ENCODE data around the gene RAPGEF2. TPM values are rescaled to one million over a fixed set of nuclear protein-coding genes. Genes with fewer than 3 reads are reported as not detected.

The RAPGEF2 gene
- total and polyA plus RNA-seq, 2 of the 8 experiments (the other 6 are each of a cell fraction or from before 2014, with no cell fraction given), result 24.4 to 48.6 TPM

DNA sequence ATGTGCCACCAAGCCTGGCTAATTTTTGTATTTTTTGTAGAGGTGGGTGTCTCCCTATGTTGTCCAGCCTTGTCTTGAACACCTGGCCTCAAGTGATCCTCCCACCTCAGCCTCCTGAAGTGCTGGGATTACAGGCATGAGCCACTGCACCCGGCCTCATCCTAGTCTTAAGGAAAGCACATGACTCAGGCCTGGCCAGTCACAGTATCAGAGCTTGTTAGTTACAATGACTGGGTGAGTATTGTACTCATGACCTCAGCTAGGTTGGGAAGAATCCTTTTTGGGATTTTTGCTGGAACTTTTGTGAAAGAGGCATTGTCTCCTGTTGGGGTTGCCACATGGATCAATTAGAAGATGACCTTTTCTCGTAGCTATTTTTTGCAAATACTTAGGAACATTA is 292.8 kb downstream of the RAPGEF2 start:
- H4K5ac ChIP-seq (ENCODE audit: insufficient read length, low read depth, low read length), result no peak overlapping the region
- FAIRE-seq (no peak), DNase-seq (ENCODE audit: low read depth in 1 of 2, low spot score in 2 of 2) (no peak)
- H3K9me3 ChIP-seq (ENCODE audit: insufficient read depth in 2 of 2, low read depth in 1 of 2, low read length in 1 of 2), result no peaks in the 10 kb centered on the region; a peak in 1 of 4 replicates
- no peak overlapping the region for H2BK12ac ChIP-seq (ENCODE audit: low read depth, low read length)
- no peak overlapping the region for H2AFZ ChIP-seq (ENCODE audit: low read length)
- no peak overlapping the region for H3K4me3 ChIP-seq (ENCODE audit: extremely low read depth in 1 of 4, insufficient read depth in 2 of 4, low read depth in 3 of 4, low read length in 4 of 4)
- H3K4me1 ChIP-seq (replicated peaks in 1 of 4; ENCODE audit: control insufficient read depth in 3 of 4, insufficient read depth in 4 of 4, low read length in 3 of 4), result no peaks in the 10 kb centered on the region
- no peak overlapping the region for H2BK120ac ChIP-seq (replicated peaks; ENCODE audit: low read depth, low read length)
- H3K23me2 ChIP-seq (ENCODE audit: low read depth, low read length), result no peaks in the 10 kb centered on the region
- H3K9ac ChIP-seq (replicated peaks in 1 of 4; ENCODE audit: extremely low read depth in 1 of 4, low read depth in 3 of 4, low read length in 3 of 4), result no peak overlapping the region
- no peaks in the 10 kb centered on the region for H3K79me2 ChIP-seq (ENCODE audit: control insufficient read depth in 1 of 2, insufficient read depth in 2 of 2, low read length in 2 of 2)
- H3K56ac ChIP-seq (replicated peaks; ENCODE audit: insufficient read length, low read depth, low read length), result no peak overlapping the region
- ChIA-PET CTCF (ENCODE audit: partially characterized antibody) (interaction anchor here (1.0 to 1.5 kb wide), 3 partner anchors 11 to 60 kb away, joined by 4 read pairs; no protein-coding TSS in a partner anchor), POLR2A (ENCODE audit: partially characterized antibody) (no interaction called here)
- no peaks in the 10 kb centered on the region for H3K79me1 ChIP-seq (ENCODE audit: low read depth, low read length)
- H2BK5ac ChIP-seq (ENCODE audit: low read depth, low read length), result no peak overlapping the region
- WGBS, 2 experiments (ENCODE audit: extremely low coverage in 1 of 2, insufficient coverage in 1 of 2, insufficient read length in 1 of 2, insufficient replicate concordance in 2 of 2, low coverage in 1 of 2, low lambda C conversion rate in 2 of 2, missing lambda C conversion rate in 1 of 2), result 87% methylated on average over 2 of the region's 2 CpGs; no CpG with 5 or more reads in 1 of the 2 experiments
- H3K14ac ChIP-seq (ENCODE audit: insufficient read length), result no peak overlapping the region
- H3K4me2 ChIP-seq (ENCODE audit: insufficient read depth in 1 of 2, low read depth in 2 of 2, low read length in 2 of 2), result no peak overlapping the region
- H4K91ac ChIP-seq (replicated peaks; ENCODE audit: insufficient read length, low read length), result no peak overlapping the region
- H2AK5ac ChIP-seq (ENCODE audit: low read depth, low read length), result no peak overlapping the region
- no peak overlapping the region for H2BK15ac ChIP-seq (ENCODE audit: low read length)
- no peak overlapping the region for H3K27ac ChIP-seq (ENCODE audit: low read depth, low read length)
- no peak overlapping the region for H3K4ac ChIP-seq (replicated peaks; ENCODE audit: insufficient read length, low read depth, low read length)
- no peaks in the 10 kb centered on the region for H3K36me3 ChIP-seq (ENCODE audit: control insufficient read depth in 2 of 4, insufficient read depth in 4 of 4, low read length in 3 of 4)
- H3K27me3 ChIP-seq (replicated peaks in 1 of 4; ENCODE audit: control insufficient read depth in 3 of 4, extremely low read depth in 1 of 4, insufficient read depth in 3 of 4, low read length in 3 of 4), result no peaks in the 10 kb centered on the region
- H3K23ac ChIP-seq (ENCODE audit: insufficient read length), result no peak overlapping the region
- H2BK20ac ChIP-seq (ENCODE audit: low read length), result no peak overlapping the region
- H4K8ac ChIP-seq (ENCODE audit: extremely low read depth, insufficient read depth, low read length), result no peak overlapping the region
- no peaks in the 10 kb centered on the region for H4K20me1 ChIP-seq (replicated peaks in 1 of 2; ENCODE audit: control insufficient read depth in 1 of 2, insufficient read depth in 2 of 2, low read length in 2 of 2)
- H3K18ac ChIP-seq (ENCODE audit: extremely low read depth, low read length), result no peak overlapping the region
- TF ChIP-seq EP300 (IDR thresholded peaks at IDR 0.05; ENCODE audit: borderline replicate concordance in 1 of 2, low read depth in 2 of 2, low read length in 2 of 2) (no peak), SRF (IDR thresholded peaks at IDR 0.05; ENCODE audit: low read depth, low read length) (no peak), HDAC2 (IDR thresholded peaks at IDR 0.05; ENCODE audit: borderline replicate concordance in 1 of 2, low read depth in 2 of 2, low read length in 2 of 2) (no peak), SIX5 (IDR thresholded peaks at IDR 0.05; ENCODE audit: low read depth, low read length) (no peak), CREB1 (IDR thresholded peaks at IDR 0.05) (no peak), RNF2 (IDR thresholded peaks at IDR 0.05; ENCODE audit: borderline replicate concordance, low read depth, low read length, missing control alignments, poor library complexity, severe bottlenecking) (no peak), TEAD4 (IDR thresholded peaks at IDR 0.05; ENCODE audit: low read depth, low read length) (no peak), CTBP2 (IDR thresholded peaks at IDR 0.05; ENCODE audit: borderline replicate concordance, insufficient read depth, insufficient read length, low read length) (no peak), ZNF274 (IDR thresholded peaks at IDR 0.05; ENCODE audit: borderline replicate concordance, extremely low read depth, low read length) (no peak), POLR2AphosphoS5 (IDR thresholded peaks at IDR 0.05; ENCODE audit: low read depth, low read length) (no peak), EGR1 (IDR thresholded peaks at IDR 0.05; ENCODE audit: borderline replicate concordance, low read depth, low read length) (no peak), SIN3A (conservative IDR thresholded peaks at IDR 0.05 in 1 of 2, IDR thresholded peaks at IDR 0.05 in 1 of 2; ENCODE audit: low read depth in 1 of 2, low read length in 2 of 2) (no peak), TCF12 (IDR thresholded peaks at IDR 0.05; ENCODE audit: low read depth, low read length) (no peak), CBX5 (IDR thresholded peaks at IDR 0.05; ENCODE audit: low read depth, low read length) (no peak)

Data from H1 (cell line).